Motor neuron (in vitro differentiated cells): Measurements from ENCODE around the gene ACTR10. TPM values are rescaled to one million over a fixed set of nuclear protein-coding genes. Genes with fewer than 3 reads are reported as not detected.
A peak's percentile ranks its signal among the peaks of the same experiment; 100 is the strongest.

Source experiments
- ATAC-seq, 8 experiments: fragments of 200-7000 bp; cut with Tn5 transposase; replicated peaks in 6 of 8; 2 replicates each; pipeline ENCODE4 v1.8.0; 2021; ENCODE audit warnings: mild to moderate bottlenecking in 8 of 8, moderate library complexity in 8 of 8
- H3K27ac ChIP-seq, 2 donors: fragments of 250-450 bp; sonication (Bioruptor Pico); 2 replicates each; pipeline ENCODE4 v1.9.0; 2021; ENCODE audit warnings: antibody characterized with exemption in 2 of 2, mild to moderate bottlenecking in 2 of 2, moderate library complexity in 1 of 2
- H3K4me1 ChIP-seq, 2 donors: fragments of 250-450 bp; sonication (Bioruptor Pico); replicated peaks in 1 of 2; 2 replicates each; pipeline ENCODE4 v1.6.1; 2021; ENCODE audit warnings: antibody characterized with exemption in 2 of 2, mild to moderate bottlenecking in 2 of 2, moderate library complexity in 1 of 2
- H3K4me3 ChIP-seq, 5 donors: fragments of 250-450 bp; sonication (Bioruptor Pico); 2 replicates each; pipeline ENCODE4 v1.9.0; 2021; ENCODE audit warnings: antibody characterized with exemption in 5 of 5, mild to moderate bottlenecking in 5 of 5, moderate library complexity in 4 of 5
- WGBS, 10 experiments: fragments of 450-650 bp; shearing (Covaris generic); methylation state at CpG; one replicate each; pipeline ENCODE4 v1.0.0; 2022; 5-methylcytosine and 5-hydroxymethylcytosine counted together
- in situ Hi-C, 9 experiments: fragments of 400-800 bp; cut with MboI; loops; one replicate each; pipeline ENCODE4 v1.15.0; 2021; ENCODE audit warnings: low sequenced_read_pairs in 9 of 9, low pct_unique_long_range_greater_than_20kb in 2 of 9; ENCODE audit not compliant: unreplicated experiment in 9 of 9
- total RNA-seq, 8 experiments: library from RNA; unstranded; fragments of 300-600 nt; gene quantifications; 2 replicates each; pipeline versions ENCODE4 v1.2.3 to v1.2.4, GENCODE V29; 2022

ACTR10 gene
- total RNA-seq, 8 experiments from 2014 or later = 70.6 to 123 (median 84.5) TPM

DNA sequence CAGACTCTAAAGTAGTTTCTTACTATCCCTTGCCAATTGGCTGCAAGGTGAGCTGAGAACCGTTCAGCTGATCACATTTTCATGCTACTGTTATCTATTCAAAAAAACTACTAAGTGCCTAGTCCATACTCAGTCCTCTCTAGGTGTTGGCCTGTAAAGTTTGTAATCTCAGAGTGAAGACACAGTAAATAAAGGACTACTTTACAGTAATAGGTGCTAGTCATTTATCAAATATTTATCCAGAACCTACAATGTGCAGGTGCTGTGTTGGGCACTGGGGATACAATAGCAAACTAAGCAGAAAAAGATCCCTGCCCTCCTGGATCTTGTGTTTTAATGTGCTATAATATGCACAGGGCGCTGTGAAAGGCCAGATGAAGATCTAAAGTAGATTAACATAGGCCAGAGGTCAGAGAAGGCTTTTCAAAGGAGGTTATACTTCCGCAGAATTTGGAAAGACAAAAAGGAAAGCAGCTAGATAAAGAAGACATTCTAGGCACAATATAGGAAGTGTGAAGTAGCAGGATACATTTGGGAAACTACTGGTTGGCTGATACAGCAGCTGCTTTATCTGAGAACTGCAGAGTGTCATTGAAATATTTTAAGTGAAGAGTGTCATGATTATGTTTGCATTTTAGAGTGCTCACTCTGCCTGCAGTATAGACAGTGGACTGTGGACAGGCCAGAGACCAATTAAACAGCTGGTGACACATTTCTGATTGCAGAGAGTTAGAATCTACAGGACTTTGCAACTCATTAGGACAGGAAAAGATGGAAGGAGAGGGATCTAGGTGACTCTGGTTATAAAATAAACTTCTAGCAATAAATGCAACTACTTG lies 8.0 kb upstream of the ACTR10 start:
- Histone ChIP-seq H3K27ac (no peak overlapping the region), H3K4me1 (peaks cover 2 to 11% of the 10 kb centered on the region in 2 donors), H3K4me3 (no peak overlapping the region)
- 28 to 100% (median 61%) methylated on average over 1 to 3 of the region's 3 CpGs for WGBS, 10 experiments
- ATAC-seq = no peak
- in situ Hi-C loops = no loop called here

DNA sequence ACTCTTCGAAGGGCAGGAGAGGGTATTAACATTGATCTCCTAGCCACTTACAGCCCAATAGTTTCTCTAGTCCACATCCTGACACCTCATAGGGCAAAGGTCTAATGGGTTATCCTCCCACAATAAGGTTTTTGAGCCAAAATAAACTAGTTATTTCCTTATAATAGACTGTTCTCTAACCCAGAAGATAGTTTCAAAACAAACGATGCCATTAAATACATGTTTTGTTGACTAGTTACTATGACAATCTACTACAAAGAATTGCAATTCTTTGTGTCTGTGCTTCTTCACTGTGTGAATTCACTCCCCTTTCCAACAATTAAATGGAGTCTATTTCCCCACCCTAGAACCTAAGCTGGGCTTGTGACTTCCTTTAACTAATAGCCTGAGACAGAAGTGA lies 6.4 kb upstream of the ACTR10 start:
- Histone ChIP-seq H3K4me3 (no peak overlapping the region), H3K4me1 (peaks cover 2 to 11% of the 10 kb centered on the region in 2 donors), H3K27ac (no peak overlapping the region)
- peak in 1 of 8 experiments; percentile 47 for ATAC-seq
- WGBS, 10 experiments = 13 to 93% (median 70%) methylated on average over 1 to 2 of the region's 2 CpGs; no CpG with 5 or more reads in 2 of the 10 experiments
- in situ Hi-C loops = no loop called here

DNA sequence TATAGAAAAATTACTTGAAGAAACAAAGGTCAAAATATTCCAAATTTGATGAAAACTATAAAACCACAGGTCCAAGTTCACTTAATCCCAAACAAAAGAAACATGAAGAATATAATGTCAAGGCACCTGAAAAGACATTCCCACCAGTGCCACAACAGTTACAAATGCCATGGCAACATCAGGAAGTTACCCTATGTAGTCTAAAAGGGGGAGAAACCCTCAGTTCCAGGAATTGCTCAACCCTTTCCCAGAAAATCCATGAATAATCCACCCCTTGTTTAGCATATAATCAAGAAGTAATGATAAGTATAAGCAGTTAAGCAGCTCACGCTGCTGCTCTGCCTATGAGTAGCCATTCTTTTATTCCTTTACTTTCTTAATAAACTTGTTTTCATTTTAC lies 3.8 kb upstream of the ACTR10 start:
- in situ Hi-C loops = no loop called here
- peaks cover 0 to 2% of the 10 kb centered on the region in 2 donors for H3K4me1 ChIP-seq
- no peak overlapping the region for H3K4me3 ChIP-seq
- ATAC-seq = no peak
- H3K27ac ChIP-seq = no peak overlapping the region
- WGBS, 10 experiments = 60 to 100% (median 85%) methylated on average over 1 of the region's 1 CpG; no CpG with 5 or more reads in 4 of the 10 experiments

DNA sequence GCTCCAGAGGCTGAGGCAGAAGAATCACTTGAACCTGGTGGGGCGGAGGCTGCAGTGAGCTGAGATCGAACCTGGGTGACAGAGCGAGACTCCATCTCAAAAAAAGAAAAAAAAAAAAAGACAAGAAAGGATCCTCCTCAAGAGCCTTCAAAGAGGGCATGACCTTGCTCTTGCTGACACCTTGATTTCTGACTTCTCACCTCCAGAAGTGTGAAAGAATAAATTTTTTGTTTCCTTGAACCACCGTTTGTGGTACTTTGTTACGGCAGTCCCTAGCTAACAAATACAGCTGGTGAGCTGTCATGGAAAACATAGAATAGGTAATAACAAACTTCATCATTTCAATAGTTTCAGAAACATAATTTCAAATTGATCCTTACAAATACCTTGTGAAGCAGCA lies 1.9 kb upstream of the ACTR10 start:
- H3K4me1 ChIP-seq = peaks cover 0 to 8% of the 10 kb centered on the region in 2 donors
- in situ Hi-C loops = no loop called here
- ATAC-seq = no peak
- H3K27ac ChIP-seq = no peak overlapping the region
- no peak overlapping the region for H3K4me3 ChIP-seq
- WGBS, 10 experiments = 60 to 100% (median 93%) methylated on average over 1 to 5 of the region's 5 CpGs

DNA sequence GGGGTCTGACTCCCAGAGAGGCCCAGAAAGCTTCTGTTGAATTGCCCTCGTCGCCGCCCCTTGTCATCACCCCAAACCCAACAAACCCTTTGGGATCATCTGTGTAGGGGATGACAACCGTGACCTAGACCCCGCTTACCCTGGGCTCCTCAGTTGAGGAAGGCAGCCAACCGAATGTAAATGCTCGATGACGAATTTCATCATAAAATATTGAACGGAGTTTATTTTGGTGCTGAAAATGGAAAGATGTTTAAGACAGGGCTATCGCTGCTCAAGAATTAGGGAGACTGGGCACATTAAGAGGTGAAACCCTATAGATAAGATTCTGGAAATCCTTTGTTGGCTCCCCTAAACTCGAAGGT lies 512 bp downstream of the ACTR10 start:
- H3K4me1 ChIP-seq = peaks cover 0 to 8% of the 10 kb centered on the region in 2 donors
- peak in 3 of 8 experiments; percentile 6 to 16 (median 9) for ATAC-seq
- peak overlapping the region; percentile 42 to 99 (median 75) for H3K4me3 ChIP-seq
- in situ Hi-C loops = no loop called here
- peak overlapping the region; percentile 90 to 96 for H3K27ac ChIP-seq
- 0 to 5% (median 0%) methylated on average over 1 to 9 of the region's 11 CpGs; no CpG with 5 or more reads in 1 of the 10 experiments for WGBS, 10 experiments

DNA sequence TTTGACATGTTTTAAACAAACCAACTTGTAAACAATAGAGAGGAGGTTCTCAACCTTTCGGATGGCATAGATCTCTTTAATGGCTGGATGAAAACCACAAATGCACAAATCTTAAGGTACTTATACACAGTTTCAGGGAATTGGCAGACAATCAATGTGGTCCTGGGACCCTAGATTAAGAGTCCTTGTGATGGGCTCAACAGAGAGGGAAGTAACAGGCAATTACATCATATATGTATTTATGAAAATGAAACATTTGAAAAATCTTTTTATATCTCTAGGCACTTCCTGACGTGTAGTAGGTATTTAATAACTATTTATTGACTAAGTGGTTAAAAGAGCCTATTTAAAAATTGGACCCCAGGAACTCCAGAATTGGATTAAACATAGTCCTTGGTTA lies 897 bp downstream of the ACTR10 start:
- Histone ChIP-seq H3K4me3 (peak overlapping the region; percentile 42 to 99 (median 75)), H3K4me1 (peaks cover 0 to 8% of the 10 kb centered on the region in 2 donors), H3K27ac (peak overlapping the region; percentile 90 to 96)
- WGBS, 10 experiments = 0 to 13% (median 0%) methylated on average over 1 to 2 of the region's 2 CpGs; no CpG with 5 or more reads in 2 of the 10 experiments
- no peak for ATAC-seq
- in situ Hi-C loops = no loop called here

DNA sequence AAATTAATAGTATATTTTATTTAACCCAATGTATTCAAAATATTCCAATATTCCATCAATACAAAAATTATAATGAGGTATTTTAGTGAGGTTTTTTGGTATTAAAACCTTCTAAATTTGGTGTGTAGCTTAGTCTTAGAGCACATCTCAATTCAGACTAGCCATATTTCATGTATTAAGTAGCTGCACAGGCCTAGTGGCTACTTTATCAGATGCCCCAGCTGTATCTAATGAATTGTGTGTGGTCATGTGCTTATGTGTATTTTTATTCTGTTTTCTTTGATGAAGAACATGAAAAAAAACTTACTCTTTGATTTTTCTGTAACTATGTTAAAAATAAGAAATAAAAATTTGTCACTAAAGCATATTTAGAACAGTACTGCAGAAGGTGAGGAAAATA lies 13.2 kb downstream of the ACTR10 start:
- in situ Hi-C loops = no loop called here
- Histone ChIP-seq H3K4me1 (no peaks in the 10 kb centered on the region), H3K27ac (no peak overlapping the region), H3K4me3 (no peak overlapping the region)
- no peak for ATAC-seq

DNA sequence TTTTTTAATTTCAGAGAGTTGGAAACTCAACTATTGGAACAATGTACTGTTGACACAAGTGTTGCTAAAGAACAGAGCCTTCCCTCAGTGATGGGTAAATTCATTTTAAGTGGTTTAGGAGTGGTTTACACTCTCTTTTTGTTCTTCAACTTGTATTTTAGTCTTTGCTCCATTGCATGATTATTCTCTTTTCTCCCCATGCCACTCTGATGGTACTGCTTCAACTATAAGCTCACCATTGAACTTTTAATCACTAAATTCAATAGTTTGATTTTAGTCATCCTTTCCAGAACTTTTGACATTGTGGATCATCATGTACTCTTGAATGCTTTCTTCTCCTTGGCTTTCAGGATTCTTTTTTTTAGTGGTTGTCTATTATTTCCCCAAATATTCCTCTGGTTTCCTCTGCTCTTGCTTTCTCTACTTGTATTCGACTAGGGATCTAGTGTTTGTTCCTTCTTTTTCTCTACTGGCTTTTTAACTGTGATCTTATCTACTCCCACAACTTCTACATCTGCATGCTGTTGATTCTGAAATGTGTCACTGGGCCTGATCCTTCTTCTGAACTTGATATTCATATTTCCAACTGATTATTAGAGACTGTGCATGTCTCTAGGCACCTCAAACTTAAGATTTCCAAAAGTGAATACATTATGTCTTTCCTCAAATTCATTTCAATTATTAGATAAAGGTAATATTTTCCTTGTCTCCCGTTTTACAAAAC lies 15.4 kb downstream of the ACTR10 start:
- Histone ChIP-seq H3K4me1 (no peaks in the 10 kb centered on the region), H3K4me3 (no peak overlapping the region), H3K27ac (no peak overlapping the region)
- 74 to 100% (median 94%) methylated on average over 1 to 2 of the region's 2 CpGs for WGBS, 10 experiments
- ATAC-seq = no peak
- in situ Hi-C loops = no loop called here

DNA sequence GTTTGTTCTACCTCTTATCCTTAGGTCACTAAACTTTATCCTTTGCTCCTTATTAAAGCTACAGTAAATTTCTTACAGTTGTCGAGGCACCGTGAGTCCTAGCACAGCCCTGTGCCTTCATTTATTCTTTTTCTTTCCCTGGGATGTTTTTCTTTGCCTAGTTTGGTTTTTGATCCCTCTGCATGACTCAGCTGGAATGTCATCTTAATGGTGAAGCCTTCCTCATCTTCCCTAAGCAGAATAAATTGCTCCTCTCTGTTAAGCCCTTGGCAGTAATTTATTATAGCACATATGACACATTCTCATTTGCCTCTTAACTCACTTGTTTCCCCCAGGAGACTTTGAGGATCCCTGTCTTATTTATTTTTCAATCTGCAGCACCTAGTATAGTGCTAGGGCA lies 16.6 kb downstream of the ACTR10 start:
- 93 to 100% (median 100%) methylated on average over 1 to 2 of the region's 2 CpGs; no CpG with 5 or more reads in 1 of the 10 experiments for WGBS, 10 experiments
- no peak for ATAC-seq
- H3K4me3 ChIP-seq = no peak overlapping the region
- in situ Hi-C loops = no loop called here
- no peak overlapping the region for H3K27ac ChIP-seq
- no peaks in the 10 kb centered on the region for H3K4me1 ChIP-seq

DNA sequence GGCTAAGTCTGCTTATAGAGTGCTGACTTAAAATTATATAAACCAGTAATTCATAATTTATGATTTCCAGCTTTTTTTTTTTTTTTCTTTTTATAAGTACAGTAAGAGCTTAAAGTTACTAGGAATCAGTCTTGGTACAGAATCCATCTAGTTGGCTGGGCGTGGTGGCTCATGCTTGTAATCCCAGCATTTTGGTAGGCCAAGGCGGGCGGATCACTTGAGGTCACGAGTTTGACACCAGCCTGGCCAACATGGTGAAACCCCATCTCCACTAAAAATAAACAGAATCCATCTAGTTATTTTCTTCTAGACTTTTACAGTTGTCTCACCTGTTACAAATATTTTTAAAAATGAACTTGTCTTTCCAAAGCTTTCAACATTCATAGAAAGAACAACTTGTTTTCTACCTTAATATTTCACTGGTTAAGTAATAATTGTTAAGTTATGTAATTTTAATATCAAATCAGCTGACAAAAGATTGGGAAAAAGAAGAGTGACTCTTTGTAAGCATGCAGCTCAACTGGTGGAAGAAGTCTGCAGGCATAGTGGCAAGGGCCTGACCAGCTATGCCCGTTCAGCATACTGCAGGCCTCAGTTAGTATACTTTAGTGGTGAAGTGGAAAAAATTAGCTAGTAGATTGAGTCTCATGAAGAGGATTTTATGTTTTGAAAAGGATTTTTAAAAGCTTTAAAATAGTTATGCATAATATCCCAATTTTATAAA lies 27.3 kb downstream of the ACTR10 start:
- in situ Hi-C loops = no loop called here
- ATAC-seq = no peak
- Histone ChIP-seq H3K4me1 (no peaks in the 10 kb centered on the region), H3K4me3 (no peak overlapping the region), H3K27ac (no peak overlapping the region)
- WGBS, 10 experiments = 80 to 100% (median 97%) methylated on average over 1 to 5 of the region's 5 CpGs

DNA sequence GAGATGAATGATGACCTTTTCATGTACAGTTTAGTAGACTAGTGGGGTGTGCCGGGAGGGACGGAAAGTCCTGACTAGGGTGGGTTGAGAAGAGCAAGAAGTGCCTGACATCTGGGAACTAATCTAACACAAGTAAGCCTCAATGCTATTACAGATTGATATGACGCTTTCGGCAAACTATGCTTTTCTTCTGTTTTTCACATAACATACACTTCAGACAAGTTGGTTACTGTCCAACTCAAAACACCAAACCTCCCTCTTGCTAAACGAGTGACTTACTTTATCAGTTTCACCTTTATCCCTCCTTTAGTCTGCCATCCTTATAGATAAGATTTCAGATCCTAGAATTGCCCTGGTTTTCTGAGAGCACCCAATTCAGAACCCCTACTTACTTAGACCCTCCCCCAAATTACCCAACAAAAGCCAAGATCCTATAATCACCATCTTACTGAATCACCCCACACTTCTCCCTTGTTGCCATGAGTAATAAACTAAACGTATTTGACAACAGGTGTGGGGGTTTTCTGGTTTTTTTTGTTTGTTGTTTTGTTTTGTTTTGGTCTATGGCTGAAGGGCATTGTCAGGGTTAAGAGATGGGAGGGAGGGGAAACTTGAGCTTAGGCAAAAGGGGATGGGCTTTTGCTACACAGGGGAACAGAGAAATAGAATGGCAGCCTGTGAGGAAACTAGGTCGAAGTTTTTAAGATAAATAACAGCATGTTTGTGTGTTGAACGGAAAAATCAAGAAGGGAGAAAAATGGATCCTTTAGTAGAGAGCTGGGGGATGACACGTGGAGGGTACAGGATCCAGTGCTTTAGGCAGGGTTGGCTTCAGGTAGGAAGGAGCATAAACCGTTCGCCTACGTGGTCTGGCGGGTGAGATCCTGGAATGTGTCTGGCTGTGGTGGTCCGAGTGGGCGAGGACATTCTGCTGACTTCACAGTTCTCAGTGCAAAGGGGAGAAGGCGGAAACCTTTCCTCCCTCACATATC lies 38.6 kb downstream of the ACTR10 start:
- peak in 2 of 8 experiments; percentile 4 to 24 for ATAC-seq
- Histone ChIP-seq H3K27ac (no peak overlapping the region), H3K4me1 (peaks cover 0 to 2% of the 10 kb centered on the region in 2 donors), H3K4me3 (no peak overlapping the region)
- 21 to 80% (median 71%) methylated on average over 2 to 15 of the region's 16 CpGs for WGBS, 10 experiments
- in situ Hi-C loops = no loop called here
